Measurements from ENCODE around the gene RDH5.
"Not testable (repeated sequence)": the region's sequence is repeated elsewhere in the genome, so short reads cannot be mapped to it uniquely, and the experiment has no call there.

Gene RDH5

DNA sequence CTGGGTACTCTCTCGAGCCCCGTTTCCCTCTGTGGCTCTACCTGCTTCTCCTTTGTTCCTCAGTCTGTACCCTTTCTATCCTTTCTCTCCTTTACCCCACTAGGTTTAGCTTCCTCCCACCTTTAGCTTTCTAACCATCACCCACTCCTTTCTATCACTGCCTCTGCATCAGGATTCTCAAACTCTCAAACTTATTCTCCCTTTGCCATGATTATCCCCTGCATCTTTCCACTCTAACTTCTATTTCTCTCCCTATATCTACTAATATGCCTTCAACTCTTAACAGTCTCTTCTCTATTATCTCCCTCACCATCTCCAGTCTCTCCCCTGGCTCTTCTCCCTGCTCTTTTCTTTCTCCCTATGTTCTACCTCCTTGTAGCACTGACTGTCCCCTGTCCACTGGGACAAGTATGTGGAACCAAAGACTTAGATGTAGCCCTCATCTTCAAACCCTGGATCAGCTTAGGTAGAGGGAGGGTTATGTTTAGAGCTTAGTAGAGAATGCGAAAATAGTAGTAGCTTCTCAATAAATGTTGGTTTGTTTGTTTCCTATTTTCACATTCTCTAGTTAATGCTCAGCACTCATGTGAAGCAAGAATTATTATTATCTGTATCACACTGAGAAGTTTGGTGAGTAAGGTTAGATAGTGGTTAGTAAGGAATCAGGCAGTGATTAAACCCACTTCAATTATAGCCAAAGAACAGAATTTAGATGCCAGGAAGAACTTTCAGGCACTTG is 26.1 kb downstream of the RDH5 start:
- no peak for DNase-seq

DNA sequence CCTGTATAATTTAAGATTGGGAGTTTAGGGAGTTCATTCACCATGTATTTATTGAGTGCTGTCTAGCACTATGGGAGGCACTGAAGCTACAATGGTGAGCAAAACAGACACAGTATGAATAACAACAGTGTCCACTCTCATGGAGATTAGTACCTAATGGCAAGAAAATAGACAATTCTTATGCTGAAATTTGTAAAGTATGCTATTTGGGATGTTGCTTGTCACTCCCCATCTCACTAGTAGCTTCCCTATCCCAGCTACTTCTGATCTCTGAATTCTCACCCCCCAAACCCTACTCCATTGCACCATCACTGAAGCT is 26.7 kb downstream of the RDH5 start:
- DNase-seq, result no peak

DNA sequence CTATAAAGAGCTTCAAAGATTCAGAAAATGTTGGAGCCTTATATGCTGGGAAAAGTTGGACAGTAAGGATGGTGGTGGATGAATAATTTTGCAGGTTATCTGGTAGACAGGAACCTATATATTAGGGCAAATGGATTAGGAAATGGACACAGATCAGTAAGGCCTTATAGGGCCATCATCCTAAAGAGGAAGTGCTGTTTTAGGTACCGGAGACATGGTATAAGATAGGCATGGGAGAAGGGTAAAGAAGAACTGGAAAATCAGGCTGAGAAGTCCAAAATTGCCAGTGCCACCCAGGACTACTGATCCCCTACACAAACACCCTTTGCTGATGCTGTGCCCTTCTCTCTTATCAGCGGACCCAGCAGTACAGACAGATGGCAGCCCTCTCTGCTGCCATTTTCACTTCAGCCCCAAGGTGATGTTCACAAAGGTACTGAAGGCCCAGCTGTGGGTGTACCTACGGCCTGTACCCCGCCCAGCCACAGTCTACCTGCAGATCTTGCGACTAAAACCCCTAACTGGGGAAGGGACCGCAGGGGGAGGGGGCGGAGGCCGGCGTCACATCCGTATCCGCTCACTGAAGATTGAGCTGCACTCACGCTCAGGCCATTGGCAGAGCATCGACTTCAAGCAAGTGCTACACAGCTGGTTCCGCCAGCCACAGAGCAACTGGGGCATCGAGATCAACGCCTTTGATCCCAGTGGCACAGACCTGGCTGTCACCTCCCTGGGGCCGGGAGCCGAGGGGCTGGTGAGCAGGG is 28.2 kb downstream of the RDH5 start:
- DNase-seq, result no peak

DNA sequence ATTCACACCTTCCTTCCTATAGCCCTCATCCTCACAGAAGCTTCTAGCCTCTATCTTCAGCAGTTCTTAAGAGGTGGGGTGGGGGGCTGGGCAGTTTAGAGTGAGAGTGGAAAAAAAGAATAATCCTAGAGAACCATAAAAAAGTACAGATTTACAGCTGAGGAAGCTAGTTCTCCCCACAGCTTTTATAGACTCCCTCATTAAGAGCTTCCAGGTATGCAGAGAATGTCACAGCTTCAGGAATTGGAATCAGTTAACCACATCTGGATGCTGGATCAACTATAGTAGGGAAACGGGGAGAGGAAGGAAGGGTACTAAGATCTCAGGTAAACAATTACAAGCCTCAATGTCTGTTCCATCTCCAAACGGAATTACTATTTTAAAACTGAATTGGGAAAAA is 35.1 kb downstream of the RDH5 start:
- DNase-seq, result no peak

DNA sequence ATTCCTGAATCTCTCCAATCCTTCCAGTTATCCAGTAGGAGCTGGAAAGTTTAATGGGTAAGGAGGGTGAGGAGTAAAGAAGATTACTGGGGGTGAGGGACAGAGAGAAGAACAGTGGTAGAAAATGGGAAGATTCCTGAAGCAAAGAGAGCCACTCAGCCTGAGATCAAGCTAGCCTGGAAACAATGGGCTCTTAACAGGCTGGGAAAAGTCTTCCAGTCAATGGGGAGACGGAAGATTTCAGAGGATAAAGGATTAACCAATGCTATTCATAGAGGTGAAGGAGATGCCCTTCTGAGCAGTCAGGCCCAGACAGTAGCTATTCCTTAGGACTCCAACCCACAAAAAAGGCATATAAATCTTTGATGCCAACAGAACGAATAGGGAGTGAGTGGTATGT is 37.5 kb downstream of the RDH5 start:
- no peak for DNase-seq

DNA sequence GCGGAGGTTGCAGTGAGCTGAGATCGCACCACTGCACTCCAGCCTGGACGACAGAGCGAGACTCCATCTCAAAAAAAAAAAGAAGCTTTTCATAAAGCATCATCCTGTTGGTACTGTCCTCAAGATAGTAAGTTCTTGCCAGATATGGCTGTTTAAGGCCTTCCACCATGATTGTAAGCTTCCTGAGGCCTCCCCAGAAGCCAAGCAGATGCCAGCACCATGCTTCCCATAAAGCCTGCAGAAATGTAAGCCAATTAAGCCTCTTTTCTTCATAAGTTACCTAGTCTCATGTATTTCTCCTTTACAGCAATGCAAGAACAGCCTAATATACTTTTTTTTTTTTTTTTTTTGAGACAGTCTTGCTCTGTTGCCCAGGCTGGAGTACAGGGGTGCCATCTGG is 38.4 kb downstream of the RDH5 start:
- not testable (repeated sequence) for DNase-seq

DNA sequence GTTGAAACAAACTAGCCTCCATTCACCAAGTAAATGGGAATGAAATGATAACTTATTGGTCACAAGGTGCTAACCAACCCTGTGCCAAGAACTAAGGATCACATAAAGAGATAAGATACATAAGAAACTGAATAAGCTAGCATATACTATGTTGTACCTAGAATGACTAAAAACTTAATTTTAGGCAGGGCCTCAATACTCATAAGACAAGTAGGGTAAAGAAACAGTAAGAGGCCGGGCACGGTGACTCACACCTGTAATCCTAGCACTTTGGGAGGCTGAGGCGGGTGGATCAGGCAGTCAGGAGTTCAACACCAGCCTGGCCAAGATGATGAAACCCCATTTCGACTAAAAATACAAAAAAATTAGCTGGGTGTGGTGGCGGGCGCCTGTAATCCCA is 40.5 kb downstream of the RDH5 start:
- DNase-seq, result no peak

DNA sequence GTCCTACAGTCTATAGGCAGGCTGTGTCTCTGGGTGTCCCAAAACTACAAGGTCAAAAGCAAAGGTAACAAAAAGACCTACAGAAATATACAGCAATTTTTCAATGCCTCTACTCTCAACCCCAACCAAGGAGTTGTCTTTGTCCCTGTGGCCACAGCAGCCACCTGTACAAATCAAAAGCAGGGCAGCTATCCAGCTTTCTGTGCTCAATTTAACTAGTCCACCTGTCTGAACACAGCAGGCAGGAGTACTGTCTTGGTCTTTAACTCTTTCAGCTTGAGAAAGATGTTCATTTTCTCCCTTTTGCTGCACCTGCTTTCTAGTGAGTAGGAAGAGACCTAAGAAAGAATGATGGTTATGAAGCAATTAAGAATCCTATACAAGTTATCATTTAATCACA is 42.5 kb downstream of the RDH5 start:
- no peak for DNase-seq

DNA sequence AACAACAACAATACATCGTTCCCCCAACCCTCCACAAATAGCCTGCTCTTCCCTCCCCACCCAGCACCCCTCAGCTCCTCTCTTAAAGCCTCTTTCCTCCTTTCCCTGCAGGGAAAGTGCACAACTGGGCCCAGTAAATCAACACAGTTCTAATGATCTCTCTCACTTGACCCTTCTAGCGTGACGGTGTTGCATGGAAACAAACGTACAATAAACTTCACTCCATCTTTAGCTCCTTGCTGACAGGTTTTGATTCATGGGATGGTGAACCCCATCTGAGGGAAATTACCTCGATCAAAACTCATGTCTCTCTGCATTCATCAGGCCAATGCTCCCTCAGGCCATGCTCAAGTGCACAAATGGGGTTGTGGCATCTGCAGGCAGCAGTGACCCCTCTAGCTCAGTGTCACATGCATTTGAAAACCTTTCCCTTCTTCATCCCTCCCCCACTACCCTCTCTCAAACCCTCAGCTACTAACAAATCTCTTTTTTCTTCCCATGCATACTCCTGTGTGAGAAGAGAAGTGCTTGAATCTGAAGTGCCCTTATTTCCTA is 45.6 kb downstream of the RDH5 start:
- DNase-seq, result no peak

DNA sequence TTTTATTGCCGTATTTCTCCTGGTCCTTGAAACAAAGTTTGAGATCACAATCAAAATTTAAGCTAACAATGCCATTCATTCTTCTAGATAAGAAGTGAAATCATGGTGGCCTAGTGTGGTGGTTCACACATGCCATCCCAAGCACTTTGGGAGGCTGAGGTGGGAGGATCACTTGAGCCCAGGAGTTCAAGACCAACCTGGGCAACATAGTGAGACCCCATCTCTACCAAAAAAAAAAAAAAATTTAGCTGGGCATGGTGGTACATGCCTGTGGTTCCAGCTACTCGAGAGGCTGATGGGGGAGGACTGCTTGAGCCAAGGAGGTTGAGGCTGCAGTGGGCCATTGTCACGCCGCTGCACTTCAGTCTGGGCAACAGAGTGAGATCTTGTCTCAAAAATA is 47.0 kb downstream of the RDH5 start:
- no peak for DNase-seq

DNA sequence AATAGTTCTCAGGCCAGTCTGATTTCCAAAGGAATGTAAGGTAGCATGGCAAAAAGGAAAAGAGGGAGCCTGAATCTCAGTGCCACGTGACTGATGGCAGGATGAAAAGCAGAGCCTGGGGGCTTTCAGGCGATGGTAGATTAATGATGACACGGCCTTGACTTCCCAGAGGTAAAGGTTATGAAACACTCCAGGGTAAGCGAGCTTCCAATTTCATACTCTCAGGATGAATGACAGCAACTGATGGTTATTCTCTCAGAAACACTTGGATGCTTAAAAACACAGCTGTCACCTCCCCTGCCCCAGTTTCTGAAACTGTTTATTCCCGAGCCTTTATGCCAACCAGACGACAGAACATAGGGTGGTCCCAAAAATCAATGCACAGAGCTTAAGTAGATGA is 51.5 kb downstream of the RDH5 start:
- DNase-seq, result no peak
